GM12878 (cell line): ENCODE measurements around the gene SLC4A9.

ENCODE experiments used
- CHD1 ChIP-seq: IDR thresholded peaks from 2 replicates; pipeline ENCODE4 v1.6.1; 2012; ENCODE audit warnings: low read depth, low read length, improper control_type of control experiment
- FOXM1 ChIP-seq: IDR thresholded peaks from 2 replicates; pipeline ENCODE4 v1.6.1; 2012; ENCODE audit warnings: low read depth, mild to moderate bottlenecking, inconsistent platforms, low read length, moderate library complexity
- HDAC2 ChIP-seq: fragments of 200-600 bp; sonication (generic); IDR thresholded peaks from 2 replicates; pipeline ENCODE4 v1.6.1; 2017
- IKZF1 ChIP-seq: fragments of 450-650 bp; conservative IDR thresholded peaks from 2 replicates; pipeline ENCODE4 v1.6.1; 2017; ENCODE audit warnings: antibody characterized with exemption, mild to moderate bottlenecking
- MXI1 ChIP-seq: fragments of 150-350 bp; IDR thresholded peaks from 2 replicates; pipeline ENCODE4 v1.6.1; 2011; ENCODE audit warnings: low read depth, mild to moderate bottlenecking, inconsistent platforms, low read length, improper control_type of control experiment
- POLR2AphosphoS5 ChIP-seq: IDR thresholded peaks from 2 replicates; pipeline ENCODE4 v1.6.1; 2011; ENCODE audit warnings: mild to moderate bottlenecking, low read length, inconsistent platforms
- SMC3 ChIP-seq: IDR thresholded peaks from 2 replicates; pipeline ENCODE4 v1.6.1; 2011; ENCODE audit warnings: low read length, improper control_type of control experiment, borderline replicate concordance
- TAF1 ChIP-seq: IDR thresholded peaks from 2 replicates; pipeline ENCODE4 v1.6.1; 2011; ENCODE audit warnings: mild to moderate bottlenecking, low read depth, low read length, borderline replicate concordance
- TF ChIP-seq, protein P1 (sequence below), 3 experiments: IDR thresholded peaks in 2 of 3; conservative IDR thresholded peaks in 1 of 3; 2 replicates each; pipeline ENCODE4 v1.5.1; 2011; ENCODE audit warnings: low read depth in 3 of 3, low read length in 3 of 3, mild to moderate bottlenecking in 3 of 3, control low read depth in 2 of 3, moderate library complexity in 2 of 3, inconsistent platforms in 1 of 3, mixed read lengths in 1 of 3; ENCODE audit not compliant: control insufficient read depth in 2 of 3, insufficient read depth in 1 of 3; ENCODE audit errors: extremely low read depth in 1 of 3

DNA sequence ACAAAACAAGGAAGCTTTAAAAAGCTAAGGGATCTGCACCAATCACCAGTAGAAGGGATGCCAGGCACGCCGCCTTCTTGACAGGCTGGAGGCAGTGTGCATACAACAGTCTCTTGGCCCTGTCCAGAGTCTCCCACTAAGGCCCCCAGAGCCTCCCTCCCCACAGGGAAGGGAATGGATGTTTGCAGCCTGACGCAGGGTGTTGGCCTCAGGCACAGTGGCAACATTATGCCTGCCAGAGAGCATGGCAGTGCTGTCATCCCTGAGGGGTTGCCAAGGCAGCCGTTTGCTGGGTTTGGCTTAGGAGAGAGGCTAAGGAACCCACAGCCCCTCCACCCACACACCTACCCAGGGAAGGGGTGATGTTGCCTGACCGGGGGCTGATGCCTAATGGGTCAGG lies 18.4 kb upstream of the SLC4A9 start:
- TF ChIP-seq, protein P1, sequence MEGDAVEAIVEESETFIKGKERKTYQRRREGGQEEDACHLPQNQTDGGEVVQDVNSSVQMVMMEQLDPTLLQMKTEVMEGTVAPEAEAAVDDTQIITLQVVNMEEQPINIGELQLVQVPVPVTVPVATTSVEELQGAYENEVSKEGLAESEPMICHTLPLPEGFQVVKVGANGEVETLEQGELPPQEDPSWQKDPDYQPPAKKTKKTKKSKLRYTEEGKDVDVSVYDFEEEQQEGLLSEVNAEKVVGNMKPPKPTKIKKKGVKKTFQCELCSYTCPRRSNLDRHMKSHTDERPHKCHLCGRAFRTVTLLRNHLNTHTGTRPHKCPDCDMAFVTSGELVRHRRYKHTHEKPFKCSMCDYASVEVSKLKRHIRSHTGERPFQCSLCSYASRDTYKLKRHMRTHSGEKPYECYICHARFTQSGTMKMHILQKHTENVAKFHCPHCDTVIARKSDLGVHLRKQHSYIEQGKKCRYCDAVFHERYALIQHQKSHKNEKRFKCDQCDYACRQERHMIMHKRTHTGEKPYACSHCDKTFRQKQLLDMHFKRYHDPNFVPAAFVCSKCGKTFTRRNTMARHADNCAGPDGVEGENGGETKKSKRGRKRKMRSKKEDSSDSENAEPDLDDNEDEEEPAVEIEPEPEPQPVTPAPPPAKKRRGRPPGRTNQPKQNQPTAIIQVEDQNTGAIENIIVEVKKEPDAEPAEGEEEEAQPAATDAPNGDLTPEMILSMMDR (IDR thresholded peaks at IDR 0.05 in 2 of 3, conservative IDR thresholded peaks at IDR 0.05 in 1 of 3; ENCODE audit: control insufficient read depth in 2 of 3, extremely low read depth in 1 of 3, insufficient read depth in 1 of 3, low read depth in 3 of 3, low read length in 3 of 3): no peak
- TF ChIP-seq FOXM1 (no peak), POLR2AphosphoS5 (no peak), TAF1 (no peak), SMC3 (no peak), CHD1 (no peak), IKZF1 (no peak), HDAC2 (no peak), MXI1 (no peak)
